Osteoblast (primary cell): Measurements from ENCODE around the gene IL36RN. TPM values are rescaled to one million over a fixed set of nuclear protein-coding genes. Genes with fewer than 3 reads are reported as not detected.

Experiments
- DNase-seq: peaks from one replicate; pipeline ENCODE4 v3.0.0; 2011; ENCODE audit warnings: low spot score, mixed read lengths; ENCODE audit not compliant: insufficient read length; ENCODE audit errors: missing footprints
- H2AFZ ChIP-seq: 2 replicates; pipeline ENCODE4 v1.6.0; 2011; ENCODE audit warnings: mild to moderate bottlenecking, low read length
- H3K27ac ChIP-seq: 2 replicates; pipeline ENCODE4 v1.5.1; 2011; ENCODE audit warnings: mild to moderate bottlenecking, low read depth, low read length, moderate library complexity
- H3K27me3 ChIP-seq: 2 replicates; pipeline ENCODE4 v1.6.0; 2012; ENCODE audit warnings: mild to moderate bottlenecking, control low read depth, inconsistent platforms, low read length, moderate library complexity; ENCODE audit not compliant: insufficient read depth
- H3K36me3 ChIP-seq: 2 replicates; pipeline ENCODE4 v1.5.1; 2011; ENCODE audit warnings: mild to moderate bottlenecking, low read length, control low read depth, moderate library complexity; ENCODE audit not compliant: insufficient read depth
- H3K4me1 ChIP-seq: 2 replicates; pipeline ENCODE4 v1.5.1; 2011; ENCODE audit warnings: mild to moderate bottlenecking, low read length, control low read depth, moderate library complexity; ENCODE audit not compliant: insufficient read depth
- H3K4me2 ChIP-seq: 2 replicates; pipeline ENCODE4 v1.6.0; 2011; ENCODE audit warnings: mild to moderate bottlenecking, low read length; ENCODE audit not compliant: insufficient read depth
- H3K4me3 ChIP-seq: fragments of 200-600 bp; sonication (generic); 3 replicates; pipeline ENCODE4 v1.5.1; 2012; ENCODE audit warnings: mild to moderate bottlenecking, low read length, inconsistent platforms; ENCODE audit not compliant: insufficient read depth
- H3K79me2 ChIP-seq: 2 replicates; pipeline ENCODE4 v1.6.0; 2012; ENCODE audit warnings: mild to moderate bottlenecking, low read length, control low read depth, inconsistent platforms; ENCODE audit not compliant: insufficient read depth
- H3K9me3 ChIP-seq: 2 replicates; pipeline ENCODE4 v1.5.1; 2011; ENCODE audit warnings: low read depth, low read length, control low read depth
- H4K20me1 ChIP-seq: 2 replicates; pipeline ENCODE4 v1.6.0; 2012; ENCODE audit warnings: mild to moderate bottlenecking, low read length, control low read depth; ENCODE audit not compliant: insufficient read depth
- CTCF ChIP-seq: IDR thresholded peaks from 2 replicates; pipeline ENCODE4 v1.5.1; 2011; ENCODE audit warnings: mild to moderate bottlenecking, low read depth, low read length, moderate library complexity; ENCODE audit errors: extremely low read depth
- total RNA-seq: library from RNA; depleted of rRNA; stranded (reverse); fragments of >200 nt; gene quantifications from 2 replicates; pipeline ENCODE4 v1.2.3, GENCODE V29; 2012

IL36RN gene
- total RNA-seq, 1 donor = not detected

- Histone ChIP-seq H3K4me2 (peak overlapping the region; percentile 34), H3K4me3 (no peak overlapping the region), H3K36me3 (no peaks in the 10 kb centered on the region), H3K27me3 (peaks cover 3% of the 10 kb centered on the region), H3K4me1 (peaks cover 6% of the 10 kb centered on the region), H3K9me3 (no peaks in the 10 kb centered on the region), H3K27ac (no peak overlapping the region), H4K20me1 (no peaks in the 10 kb centered on the region), H2AFZ (no peak overlapping the region), H3K79me2 (no peaks in the 10 kb centered on the region)
- no peak for DNase-seq
- TF ChIP-seq CTCF = no peak
Observed at GRCh38 chr2:113012436-113013335, 46.3 kb upstream of the IL36RN start.

GRCh38 chr2:113013336-113013661, 45.7 kb upstream of the IL36RN start:
- DNase-seq = no peak
- no peaks in the 10 kb centered on the region for H3K79me2 ChIP-seq
- H3K4me2 ChIP-seq = no peak overlapping the region
- TF ChIP-seq CTCF = no peak
- no peaks in the 10 kb centered on the region for H4K20me1 ChIP-seq
- H3K9me3 ChIP-seq = no peaks in the 10 kb centered on the region
- no peak overlapping the region for H2AFZ ChIP-seq
- no peaks in the 10 kb centered on the region for H3K36me3 ChIP-seq
- H3K27me3 ChIP-seq = peaks cover 5% of the 10 kb centered on the region
- H3K4me1 ChIP-seq = peaks cover 6% of the 10 kb centered on the region
- no peak overlapping the region for H3K4me3 ChIP-seq
- no peak overlapping the region for H3K27ac ChIP-seq

GRCh38 chr2:113014067-113014466, 44.9 kb upstream of the IL36RN start:
- H2AFZ ChIP-seq = no peak overlapping the region
- TF ChIP-seq CTCF = no peak
- H3K4me2 ChIP-seq = no peak overlapping the region
- no peaks in the 10 kb centered on the region for H3K36me3 ChIP-seq
- peaks cover 12% of the 10 kb centered on the region for H3K27me3 ChIP-seq
- H4K20me1 ChIP-seq = no peaks in the 10 kb centered on the region
- DNase-seq = no peak
- no peaks in the 10 kb centered on the region for H3K9me3 ChIP-seq
- H3K79me2 ChIP-seq = no peaks in the 10 kb centered on the region
- H3K4me1 ChIP-seq = peaks cover 6% of the 10 kb centered on the region
- H3K4me3 ChIP-seq = no peak overlapping the region
- H3K27ac ChIP-seq = no peak overlapping the region

GRCh38 chr2:113015042-113015441, 44.0 kb upstream of the IL36RN start:
- H3K4me1 ChIP-seq = peaks cover 6% of the 10 kb centered on the region
- H3K4me2 ChIP-seq = no peak overlapping the region
- H3K79me2 ChIP-seq = no peaks in the 10 kb centered on the region
- H3K27me3 ChIP-seq = peaks cover 15% of the 10 kb centered on the region
- no peaks in the 10 kb centered on the region for H3K9me3 ChIP-seq
- H2AFZ ChIP-seq = no peak overlapping the region
- no peak overlapping the region for H3K27ac ChIP-seq
- no peak overlapping the region for H3K4me3 ChIP-seq
- H4K20me1 ChIP-seq = no peaks in the 10 kb centered on the region
- no peak for DNase-seq
- no peaks in the 10 kb centered on the region for H3K36me3 ChIP-seq
- no peak for TF ChIP-seq CTCF
